Naive B cell (primary cell): ENCODE data around the gene OCEL1. TPM values are rescaled to one million over a fixed set of nuclear protein-coding genes. Genes with fewer than 3 reads are reported as not detected.
A peak's percentile ranks its signal among the peaks of the same experiment; 100 is the strongest.

Source experiments
- ATAC-seq, 2 donors: fragments of 150-1000 bp; cut with Tn5 transposase; 2 replicates each; pipeline ENCODE4 v1.10.0; 2021; ENCODE audit warnings: low read depth in 2 of 2, mild to moderate bottlenecking in 2 of 2, moderate library complexity in 2 of 2
- DNase-seq: peaks from one replicate; pipeline ENCODE4 v3.0.0; 2022
- H3K27ac Mint-ChIP-seq, 6 donors: one replicate each; pipeline ENCODE4 v1.8.0; 2020 to 2022; ENCODE audit warnings: mild to moderate bottlenecking in 6 of 6, mixed read lengths in 6 of 6, moderate library complexity in 5 of 6, inconsistent platforms in 2 of 6
- H3K27me3 Mint-ChIP-seq, 3 donors: one replicate each; pipeline ENCODE4 v1.8.0; 2021 to 2022; ENCODE audit warnings: mixed read lengths in 3 of 3, mild to moderate bottlenecking in 1 of 3
- H3K36me3 Mint-ChIP-seq, 2 donors: one replicate each; pipeline ENCODE4 v1.8.0; 2020 to 2022; ENCODE audit warnings: mixed read lengths in 2 of 2, inconsistent platforms in 1 of 2, mild to moderate bottlenecking in 1 of 2
- H3K4me1 Mint-ChIP-seq, 3 donors: one replicate each; pipeline ENCODE4 v1.8.0; 2020 to 2022; ENCODE audit warnings: mixed read lengths in 3 of 3, inconsistent platforms in 1 of 3, mild to moderate bottlenecking in 1 of 3, moderate library complexity in 1 of 3
- H3K4me3 Mint-ChIP-seq, 8 donors: one replicate each; pipeline ENCODE4 v1.8.0; 2020 to 2022; ENCODE audit warnings: mild to moderate bottlenecking in 8 of 8, mixed read lengths in 8 of 8, moderate library complexity in 8 of 8, inconsistent platforms in 2 of 8
- H3K9me3 Mint-ChIP-seq, 7 donors: one replicate each; pipeline ENCODE4 v1.8.0; 2020 to 2022; ENCODE audit warnings: mixed read lengths in 7 of 7, mild to moderate bottlenecking in 5 of 7, inconsistent platforms in 2 of 7, moderate library complexity in 1 of 7
- polyA plus RNA-seq, 6 donors: library from polyadenylated mRNA; unstranded; fragments of 300-500 nt; fragmentation: Illumina TruSeq; gene quantifications; one replicate each; pipeline ENCODE4 v1.2.3, GENCODE V29; 2021; ENCODE audit warnings: low read depth in 6 of 6

OCEL1 gene
- polyA plus RNA-seq, 6 donors from 2014 or later = 32.8 to 82.8 (median 39.3) TPM

GRCh38 chr19:17246681-17247425 lies 20.8 kb downstream of the OCEL1 start:
- Mint-ChIP-seq H3K27me3 (no peaks in the 10 kb centered on the region), H3K27ac (peak overlapping the region in 2 of 6 donors; percentile 92 to 98), H3K9me3 (no peaks in the 10 kb centered on the region), H3K4me1 (peaks cover 16 to 29% (median 27%) of the 10 kb centered on the region in 3 donors), H3K4me3 (peak overlapping the region; percentile 81 to 98 (median 95)), H3K36me3 (no peaks in the 10 kb centered on the region)
- no peak for DNase-seq
- ATAC-seq = no peak

GRCh38 chr19:17248011-17248776 lies 22.2 kb downstream of the OCEL1 start:
- Mint-ChIP-seq H3K4me1 (peaks cover 10 to 21% (median 19%) of the 10 kb centered on the region in 3 donors), H3K36me3 (no peaks in the 10 kb centered on the region), H3K27me3 (no peaks in the 10 kb centered on the region), H3K27ac (peak overlapping the region in 1 of 6 donors; percentile 26), H3K9me3 (no peaks in the 10 kb centered on the region), H3K4me3 (peak overlapping the region in 5 of 8 donors; percentile 33 to 75 (median 54))
- DNase-seq = no peak
- ATAC-seq = no peak

- DNase-seq (no peak), ATAC-seq (no peak)
- no peaks in the 10 kb centered on the region for H3K9me3 Mint-ChIP-seq
- H3K27ac Mint-ChIP-seq = no peak overlapping the region
- H3K27me3 Mint-ChIP-seq = no peaks in the 10 kb centered on the region
- peaks cover 10 to 20% (median 10%) of the 10 kb centered on the region in 3 donors for H3K4me1 Mint-ChIP-seq
- H3K36me3 Mint-ChIP-seq = no peaks in the 10 kb centered on the region
- no peak overlapping the region for H3K4me3 Mint-ChIP-seq
Observed at GRCh38 chr19:17249887-17250548, 24.0 kb downstream of the OCEL1 start.

DNA sequence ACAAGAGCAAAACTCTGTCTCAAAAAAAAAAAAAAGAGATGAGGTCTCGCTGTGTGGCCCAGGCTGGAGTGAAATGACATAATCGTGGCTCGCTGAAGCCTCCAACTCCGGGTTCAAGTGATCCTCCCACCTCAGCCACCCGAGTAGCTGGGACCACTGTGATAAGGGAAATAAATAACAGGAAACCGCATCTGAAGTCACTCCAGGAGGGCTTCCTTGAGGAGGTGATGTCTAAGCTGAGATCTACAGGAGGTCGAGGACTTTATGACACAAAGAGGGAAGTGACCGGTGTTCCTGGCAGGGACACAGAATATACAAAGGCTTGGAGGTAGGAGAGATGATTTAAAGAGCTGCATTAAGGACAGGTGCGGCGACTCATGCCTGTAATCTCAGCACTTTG lies 28.6 kb downstream of the OCEL1 start:
- no peak for ATAC-seq
- no peak overlapping the region for H3K27ac Mint-ChIP-seq
- H3K27me3 Mint-ChIP-seq = no peaks in the 10 kb centered on the region
- DNase-seq = no peak
- peaks cover 0 to 8% (median 3%) of the 10 kb centered on the region in 7 donors for H3K9me3 Mint-ChIP-seq
- H3K4me1 Mint-ChIP-seq = peaks cover 0 to 6% (median 0%) of the 10 kb centered on the region in 3 donors
- H3K4me3 Mint-ChIP-seq = no peak overlapping the region
- no peaks in the 10 kb centered on the region for H3K36me3 Mint-ChIP-seq

- H3K27ac Mint-ChIP-seq = no peak overlapping the region
- no peak for DNase-seq
- H3K27me3 Mint-ChIP-seq = no peaks in the 10 kb centered on the region
- H3K4me1 Mint-ChIP-seq = peaks cover 0 to under 1% (median 0%) of the 10 kb centered on the region in 3 donors
- ATAC-seq = no peak
- no peaks in the 10 kb centered on the region for H3K36me3 Mint-ChIP-seq
- no peak overlapping the region for H3K4me3 Mint-ChIP-seq
- H3K9me3 Mint-ChIP-seq = peaks cover 0 to 10% (median 5%) of the 10 kb centered on the region in 7 donors
Observed at GRCh38 chr19:17255150-17255621, 29.2 kb downstream of the OCEL1 start.

DNA sequence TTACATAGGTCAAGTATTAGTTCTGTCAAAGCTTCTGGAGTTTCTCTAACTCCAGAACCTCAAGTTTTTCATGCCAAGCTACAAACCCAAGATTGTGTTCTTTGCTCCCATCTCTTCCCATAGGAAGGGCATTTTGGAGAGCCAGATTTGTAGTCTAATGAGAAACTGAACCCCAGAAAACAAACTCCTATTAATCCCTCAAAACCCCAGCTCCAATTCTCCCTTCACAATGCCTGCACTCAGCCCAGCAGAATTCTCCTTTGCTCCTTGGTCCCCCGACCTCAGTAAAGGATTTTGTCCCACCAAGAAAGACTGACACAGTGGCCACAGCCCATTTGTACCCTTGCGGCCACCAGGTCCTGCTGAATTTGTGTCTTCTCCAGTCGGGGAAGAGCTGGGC lies 30.1 kb downstream of the OCEL1 start:
- ATAC-seq (no peak), DNase-seq (no peak)
- Mint-ChIP-seq H3K4me1 (peaks cover 5 to 6% (median 6%) of the 10 kb centered on the region in 3 donors), H3K36me3 (no peaks in the 10 kb centered on the region), H3K9me3 (peaks cover 4 to 18% (median 8%) of the 10 kb centered on the region in 7 donors), H3K27me3 (peaks cover 0 to 6% (median 4%) of the 10 kb centered on the region in 3 donors), H3K27ac (no peak overlapping the region), H3K4me3 (no peak overlapping the region)

GRCh38 chr19:17259118-17259780 lies 33.2 kb downstream of the OCEL1 start:
- peaks cover 4 to 18% (median 8%) of the 10 kb centered on the region in 7 donors for H3K9me3 Mint-ChIP-seq
- DNase-seq (no peak), ATAC-seq (no peak)
- peaks cover 5 to 9% (median 6%) of the 10 kb centered on the region in 3 donors for H3K4me1 Mint-ChIP-seq
- no peaks in the 10 kb centered on the region for H3K36me3 Mint-ChIP-seq
- H3K27ac Mint-ChIP-seq = peak overlapping the region in 1 of 6 donors; percentile 41
- peaks cover 0 to 6% (median 4%) of the 10 kb centered on the region in 3 donors for H3K27me3 Mint-ChIP-seq
- no peak overlapping the region for H3K4me3 Mint-ChIP-seq

DNA sequence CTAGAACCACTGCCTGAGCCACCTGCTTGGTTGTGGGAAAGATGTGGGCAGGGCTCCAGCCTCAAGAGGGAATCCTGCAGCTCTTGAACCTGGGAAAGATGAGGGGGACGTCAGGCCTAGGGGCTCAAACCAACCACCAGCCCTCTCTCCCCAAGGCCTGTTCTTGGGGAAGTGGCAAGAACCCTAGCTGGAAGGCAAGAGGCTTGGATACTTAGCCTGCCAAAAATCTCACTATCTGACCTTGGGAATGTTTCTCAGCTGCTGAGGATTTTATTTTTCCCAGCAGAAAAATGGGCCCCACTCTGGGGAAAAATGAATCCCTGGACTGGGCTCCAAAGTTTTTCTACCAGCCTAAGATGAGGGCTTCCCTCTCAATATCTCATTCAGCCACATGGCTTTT lies 33.9 kb downstream of the OCEL1 start:
- Mint-ChIP-seq H3K9me3 (peaks cover 4 to 18% (median 8%) of the 10 kb centered on the region in 7 donors), H3K4me3 (no peak overlapping the region), H3K36me3 (no peaks in the 10 kb centered on the region), H3K4me1 (peaks cover 11 to 12% (median 12%) of the 10 kb centered on the region in 3 donors), H3K27me3 (peaks cover 0 to 6% (median 4%) of the 10 kb centered on the region in 3 donors), H3K27ac (no peak overlapping the region)
- ATAC-seq = no peak
- DNase-seq = no peak

DNA sequence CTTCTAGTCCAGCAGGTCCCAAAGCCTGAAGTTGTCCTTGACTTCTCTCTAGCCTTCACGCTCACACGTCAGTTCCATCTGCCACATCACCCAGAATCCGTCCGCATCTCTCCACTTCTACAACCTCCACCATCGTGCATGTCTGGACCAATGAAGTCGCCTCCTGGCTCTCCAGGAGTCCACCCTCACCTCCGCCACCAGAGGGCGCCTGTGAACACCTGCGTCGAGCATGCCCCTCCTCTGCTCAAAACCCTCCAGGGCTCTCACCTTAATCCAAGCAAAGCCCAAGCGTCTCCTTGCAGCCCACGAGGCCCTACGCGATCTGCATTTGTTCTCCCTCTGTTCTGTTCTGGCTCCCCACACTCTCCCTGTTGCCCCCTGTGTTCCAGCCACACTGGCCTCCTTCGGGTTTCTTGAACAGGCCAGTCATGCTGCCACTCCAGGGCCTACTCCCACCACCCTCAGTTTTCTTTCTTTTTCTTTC lies 34.9 kb downstream of the OCEL1 start:
- DNase-seq (peak; percentile 79), ATAC-seq (peak; percentile 99 to 100)
- peaks cover 11 to 12% (median 12%) of the 10 kb centered on the region in 3 donors for H3K4me1 Mint-ChIP-seq
- no peak overlapping the region for H3K27ac Mint-ChIP-seq
- H3K27me3 Mint-ChIP-seq = peaks cover 0 to 6% (median 4%) of the 10 kb centered on the region in 3 donors
- no peaks in the 10 kb centered on the region for H3K36me3 Mint-ChIP-seq
- peaks cover 4 to 18% (median 8%) of the 10 kb centered on the region in 7 donors for H3K9me3 Mint-ChIP-seq
- peak overlapping the region in 1 of 8 donors; percentile 3 for H3K4me3 Mint-ChIP-seq

GRCh38 chr19:17262557-17262956 lies 36.5 kb downstream of the OCEL1 start:
- peaks cover 16 to 26% (median 20%) of the 10 kb centered on the region in 3 donors for H3K4me1 Mint-ChIP-seq
- peaks cover 0 to 6% (median 4%) of the 10 kb centered on the region in 3 donors for H3K27me3 Mint-ChIP-seq
- peak overlapping the region in 1 of 8 donors; percentile 6 for H3K4me3 Mint-ChIP-seq
- H3K9me3 Mint-ChIP-seq = peaks cover 4 to 18% (median 8%) of the 10 kb centered on the region in 7 donors
- no peaks in the 10 kb centered on the region for H3K36me3 Mint-ChIP-seq
- DNase-seq (no peak), ATAC-seq (no peak)
- no peak overlapping the region for H3K27ac Mint-ChIP-seq

DNA sequence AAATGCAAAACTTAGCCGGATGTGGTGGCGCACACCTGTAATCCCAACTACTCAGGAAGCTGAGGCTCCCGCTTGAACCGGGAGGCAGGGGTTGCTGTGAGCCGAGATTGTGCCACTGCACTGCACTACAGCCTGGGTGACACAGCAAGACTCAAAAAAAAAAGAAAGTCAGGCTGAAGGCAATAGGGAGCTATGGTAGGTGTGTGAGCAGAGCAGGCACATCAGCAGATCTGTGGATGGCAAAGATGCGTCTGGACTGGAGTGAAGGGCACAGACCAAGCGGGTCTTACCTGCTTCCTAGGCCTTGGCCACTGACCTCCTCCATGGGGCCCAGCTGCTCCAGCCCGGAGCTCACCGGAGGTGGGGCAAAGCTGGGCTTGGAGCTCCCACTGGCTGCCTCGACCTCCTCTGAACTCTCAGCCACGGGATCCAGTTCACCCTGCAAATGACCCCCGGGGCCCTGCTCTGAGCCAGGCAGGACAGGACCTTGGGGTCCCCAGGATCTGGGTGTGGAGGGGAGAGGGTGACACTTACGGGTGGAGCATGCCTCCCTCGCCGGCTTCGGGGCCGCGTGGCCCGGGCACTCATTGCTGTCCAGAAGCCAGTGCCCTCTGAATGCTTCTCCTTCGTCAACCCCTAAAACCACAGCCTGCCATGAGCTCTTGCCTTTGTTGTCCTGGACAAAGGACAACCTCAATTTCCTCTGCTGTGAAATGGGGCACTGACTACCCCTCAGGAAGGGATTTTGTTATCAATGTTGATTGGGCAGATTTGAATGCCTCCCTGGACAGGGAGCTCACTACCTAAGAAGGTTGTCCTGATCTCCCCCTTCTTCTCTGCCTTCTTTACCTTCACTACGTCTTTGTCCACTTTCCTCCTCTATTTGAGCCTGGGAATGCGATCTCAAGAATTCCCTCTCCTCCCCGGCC lies 38.0 kb downstream of the OCEL1 start:
- Mint-ChIP-seq H3K27me3 (peaks cover 0 to 6% (median 4%) of the 10 kb centered on the region in 3 donors), H3K27ac (peak overlapping the region in 4 of 6 donors; percentile 33 to 91 (median 54)), H3K4me3 (no peak overlapping the region), H3K36me3 (no peaks in the 10 kb centered on the region), H3K9me3 (peaks cover 4 to 17% (median 8%) of the 10 kb centered on the region in 7 donors), H3K4me1 (peaks cover 20 to 36% (median 23%) of the 10 kb centered on the region in 3 donors)
- ATAC-seq (no peak), DNase-seq (no peak)

DNA sequence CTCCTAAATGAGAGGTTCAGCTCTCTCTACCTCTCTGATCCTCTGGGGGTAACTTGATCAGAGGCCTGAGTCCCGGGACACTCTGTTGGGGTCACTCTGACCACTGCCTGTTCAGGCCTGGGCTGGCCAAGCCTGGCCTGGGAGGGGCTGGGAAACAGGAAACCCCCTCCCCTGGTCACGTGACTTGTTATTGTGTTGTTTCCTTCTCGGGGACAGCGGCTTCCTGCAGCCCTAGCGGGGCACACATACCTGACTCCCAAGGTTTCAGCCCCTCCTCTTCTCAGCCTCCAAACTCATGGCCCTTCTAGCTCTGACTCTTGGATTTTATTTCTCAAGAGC lies 38.6 kb downstream of the OCEL1 start, which contains the start of gene USHBP1:
Gene USHBP1, minus strand, starts transcription at position 105 of the 339 bp plus-strand sequence. CDS start 446 bp downstream, outside the sequence.
- Mint-ChIP-seq H3K27me3 (peaks cover 0 to 6% (median 4%) of the 10 kb centered on the region in 3 donors), H3K9me3 (peaks cover 2 to 11% (median 6%) of the 10 kb centered on the region in 7 donors), H3K36me3 (no peaks in the 10 kb centered on the region), H3K4me1 (peaks cover 20 to 36% (median 23%) of the 10 kb centered on the region in 3 donors), H3K4me3 (peak within 1 kb of the TSS in 1 of 8 donors; percentile 21), H3K27ac (peak within 1 kb of the TSS in 4 of 6 donors; percentile 33 to 91 (median 54))
- ATAC-seq (no peak), DNase-seq (no peak)
